Mesendoderm (in vitro differentiated cells): ENCODE measurements around the gene CACNB1.

Source experiments
- DNase-seq: peaks from one replicate; pipeline ENCODE4 v3.0.0; 2013
- H2AK5ac ChIP-seq: 2 replicates; pipeline ENCODE4 v1.6.1; 2013; ENCODE audit warnings: low read length, inconsistent platforms
- H2BK120ac ChIP-seq: 2 replicates; pipeline ENCODE4 v1.6.1; 2013; ENCODE audit warnings: low read depth, mild to moderate bottlenecking, low read length, moderate library complexity, mixed read lengths
- H2BK15ac ChIP-seq: replicated peaks from 2 replicates; pipeline ENCODE4 v1.6.1; 2013; ENCODE audit warnings: low read depth, mild to moderate bottlenecking, moderate library complexity
- H2BK5ac ChIP-seq: 2 replicates; pipeline ENCODE4 v1.6.1; 2013; ENCODE audit warnings: low read length, inconsistent platforms
- H3K18ac ChIP-seq: 2 replicates; pipeline ENCODE4 v1.6.1; 2013; ENCODE audit warnings: mild to moderate bottlenecking, low read length, mixed read lengths
- H3K23ac ChIP-seq: one replicate; pipeline ENCODE4 v1.6.1; 2013; ENCODE audit warnings: low read length
- H3K27ac ChIP-seq: 2 replicates; pipeline ENCODE4 v1.5.1; 2013; ENCODE audit warnings: low read depth, mild to moderate bottlenecking, inconsistent platforms, low read length, moderate library complexity
- H3K27me3 ChIP-seq: 2 replicates; pipeline ENCODE4 v1.6.1; 2013; ENCODE audit warnings: low read length, control low read depth, mild to moderate bottlenecking, inconsistent platforms; ENCODE audit not compliant: insufficient read depth, poor library complexity
- H3K36me3 ChIP-seq: 2 replicates; pipeline ENCODE4 v1.6.1; 2013; ENCODE audit warnings: low read length, inconsistent platforms; ENCODE audit not compliant: control insufficient read depth, insufficient read depth
- H3K4ac ChIP-seq: one replicate; pipeline ENCODE4 v1.6.1; 2013; ENCODE audit warnings: low read depth, mild to moderate bottlenecking, low read length, moderate library complexity
- H3K4me1 ChIP-seq: 2 replicates; pipeline ENCODE4 v1.6.1; 2013; ENCODE audit warnings: low read depth, low read length, inconsistent platforms; ENCODE audit not compliant: control insufficient read depth
- H3K4me2 ChIP-seq: 2 replicates; pipeline ENCODE4 v1.6.1; 2013; ENCODE audit warnings: low read length
- H3K4me3 ChIP-seq: 2 replicates; pipeline ENCODE4 v1.5.1; 2013; ENCODE audit warnings: mild to moderate bottlenecking, low read length
- H3K56ac ChIP-seq: one replicate; pipeline ENCODE4 v1.6.1; 2013; ENCODE audit warnings: low read length
- H3K79me1 ChIP-seq: 2 replicates; pipeline ENCODE4 v1.6.1; 2013; ENCODE audit warnings: low read length, inconsistent platforms
- H3K79me2 ChIP-seq: 2 replicates; pipeline ENCODE4 v1.6.1; 2013; ENCODE audit warnings: mild to moderate bottlenecking, low read length; ENCODE audit not compliant: control insufficient read depth, insufficient read depth
- H3K9ac ChIP-seq: 2 replicates; pipeline ENCODE4 v1.6.1; 2013; ENCODE audit warnings: low read length, inconsistent platforms
- H4K5ac ChIP-seq: one replicate; pipeline ENCODE4 v1.6.1; 2013; ENCODE audit warnings: low read length
- H4K8ac ChIP-seq: one replicate; pipeline ENCODE4 v1.6.1; 2013; ENCODE audit warnings: low read depth, mild to moderate bottlenecking, control low read depth, low read length, moderate library complexity
- WGBS: extraction: QIAGEN DNeasy Blood & Tissue Kit; methylation state at CpG from one replicate; pipeline ENCODE4 v1.1.7; 2013; ENCODE audit warnings: low lambda C conversion rate, missing lambda C conversion rate; ENCODE audit not compliant: insufficient coverage; ENCODE audit errors: extremely low coverage; 5-methylcytosine and 5-hydroxymethylcytosine counted together

The CACNB1 gene

DNA sequence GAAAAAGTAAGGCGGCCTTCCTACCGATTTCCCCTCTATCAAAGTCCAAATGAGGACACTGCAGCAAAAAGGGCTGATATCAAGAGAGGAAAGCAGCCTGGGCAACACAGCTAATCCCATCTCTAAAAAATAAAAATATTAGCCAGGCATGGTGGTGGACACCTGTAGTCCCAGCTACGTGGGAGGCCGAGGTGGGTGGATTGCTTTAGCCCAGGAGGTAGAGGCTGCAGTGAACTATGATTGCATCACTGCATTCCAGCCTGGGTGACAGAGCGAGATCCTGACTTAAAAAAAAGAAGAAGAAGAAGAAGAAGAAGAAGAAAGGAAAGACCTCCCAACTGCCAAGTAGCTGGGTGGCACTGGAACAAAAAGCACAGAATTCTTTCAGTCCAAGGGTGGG, 14.4 kb downstream of the CACNB1 start:
- no peaks in the 10 kb centered on the region for H3K4me1 ChIP-seq
- no peak overlapping the region for H3K18ac ChIP-seq
- no peak overlapping the region for H4K5ac ChIP-seq
- no peaks in the 10 kb centered on the region for H3K27me3 ChIP-seq
- no peaks in the 10 kb centered on the region for H3K79me1 ChIP-seq
- H4K8ac ChIP-seq: no peak overlapping the region
- H2BK15ac ChIP-seq: no peak overlapping the region
- H3K79me2 ChIP-seq: no peaks in the 10 kb centered on the region
- H3K56ac ChIP-seq: no peak overlapping the region
- H3K27ac ChIP-seq: no peak overlapping the region
- H3K4ac ChIP-seq: no peak overlapping the region
- no peak overlapping the region for H3K23ac ChIP-seq
- no CpG with 5 or more reads among the region's 5 CpGs for WGBS
- no peak overlapping the region for H3K4me3 ChIP-seq
- peaks cover 5% of the 10 kb centered on the region for H3K36me3 ChIP-seq
- H2BK5ac ChIP-seq: no peak overlapping the region
- no peak overlapping the region for H2BK120ac ChIP-seq
- H3K9ac ChIP-seq: no peak overlapping the region
- H2AK5ac ChIP-seq: no peak overlapping the region
- H3K4me2 ChIP-seq: no peak overlapping the region
- no peak for DNase-seq

DNA sequence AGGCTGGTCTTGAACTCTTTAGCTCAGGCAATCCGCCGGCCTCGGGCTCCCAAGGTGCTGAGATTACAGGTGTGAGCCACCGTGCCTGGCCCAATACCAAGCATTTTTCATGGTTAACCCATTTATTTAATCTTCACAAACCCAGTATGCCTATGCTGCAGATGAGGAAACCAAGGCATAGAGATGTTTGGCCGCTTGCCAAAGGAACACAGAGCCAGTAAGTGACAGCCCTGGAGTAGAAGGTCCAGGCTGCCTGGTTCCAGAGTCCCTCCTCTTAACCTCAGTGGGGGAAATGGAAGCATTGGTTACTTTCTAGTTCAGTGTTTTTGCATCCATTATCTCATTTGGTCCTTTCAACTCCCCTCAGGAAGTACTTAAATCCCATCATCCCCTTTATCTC, 16.2 kb downstream of the CACNB1 start:
- no peak overlapping the region for H3K4ac ChIP-seq
- H3K4me2 ChIP-seq: no peak overlapping the region
- H3K18ac ChIP-seq: no peak overlapping the region
- no peak overlapping the region for H3K4me3 ChIP-seq
- H3K4me1 ChIP-seq: no peaks in the 10 kb centered on the region
- H4K5ac ChIP-seq: no peak overlapping the region
- no peak overlapping the region for H3K27ac ChIP-seq
- no peak overlapping the region for H4K8ac ChIP-seq
- H3K36me3 ChIP-seq: peaks cover 2% of the 10 kb centered on the region
- no CpG with 5 or more reads among the region's 5 CpGs for WGBS
- H3K79me1 ChIP-seq: no peaks in the 10 kb centered on the region
- no peak overlapping the region for H3K9ac ChIP-seq
- no peak overlapping the region for H2BK120ac ChIP-seq
- H2AK5ac ChIP-seq: no peak overlapping the region
- H3K56ac ChIP-seq: no peak overlapping the region
- H2BK15ac ChIP-seq: no peak overlapping the region
- H3K27me3 ChIP-seq: no peaks in the 10 kb centered on the region
- no peak for DNase-seq
- H3K23ac ChIP-seq: no peak overlapping the region
- no peak overlapping the region for H2BK5ac ChIP-seq
- H3K79me2 ChIP-seq: no peaks in the 10 kb centered on the region

DNA sequence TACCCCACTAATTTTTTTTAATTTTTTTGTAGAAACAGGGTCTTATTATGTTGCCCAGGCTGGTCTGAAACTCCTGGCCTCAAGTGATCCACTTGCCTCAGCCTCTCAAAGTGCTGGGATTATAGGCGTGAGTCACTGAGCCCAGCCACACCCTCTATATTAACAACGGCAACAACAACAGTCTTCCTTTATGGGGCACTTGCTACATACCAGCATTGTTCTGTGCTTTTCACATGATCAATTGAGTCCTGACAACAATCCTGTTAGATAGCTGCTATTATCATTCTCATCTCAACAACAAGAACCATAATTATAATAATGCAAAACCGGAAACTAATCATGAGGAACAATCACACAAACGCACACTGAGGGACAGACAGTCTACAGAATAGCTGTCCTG, 18.9 kb downstream of the CACNB1 start:
- no peak overlapping the region for H2AK5ac ChIP-seq
- H2BK5ac ChIP-seq: no peak overlapping the region
- no peak overlapping the region for H4K5ac ChIP-seq
- no peak overlapping the region for H3K23ac ChIP-seq
- no peaks in the 10 kb centered on the region for H3K4me1 ChIP-seq
- H4K8ac ChIP-seq: no peak overlapping the region
- no peaks in the 10 kb centered on the region for H3K79me2 ChIP-seq
- no CpG with 5 or more reads among the region's 4 CpGs for WGBS
- H3K4me3 ChIP-seq: no peak overlapping the region
- H3K79me1 ChIP-seq: no peaks in the 10 kb centered on the region
- H3K27me3 ChIP-seq: no peaks in the 10 kb centered on the region
- H3K4ac ChIP-seq: no peak overlapping the region
- no peak overlapping the region for H3K4me2 ChIP-seq
- H3K56ac ChIP-seq: no peak overlapping the region
- no peak overlapping the region for H2BK15ac ChIP-seq
- no peak overlapping the region for H3K18ac ChIP-seq
- no peak for DNase-seq
- no peak overlapping the region for H2BK120ac ChIP-seq
- H3K27ac ChIP-seq: no peak overlapping the region
- H3K9ac ChIP-seq: no peak overlapping the region
- peaks cover 1% of the 10 kb centered on the region for H3K36me3 ChIP-seq

DNA sequence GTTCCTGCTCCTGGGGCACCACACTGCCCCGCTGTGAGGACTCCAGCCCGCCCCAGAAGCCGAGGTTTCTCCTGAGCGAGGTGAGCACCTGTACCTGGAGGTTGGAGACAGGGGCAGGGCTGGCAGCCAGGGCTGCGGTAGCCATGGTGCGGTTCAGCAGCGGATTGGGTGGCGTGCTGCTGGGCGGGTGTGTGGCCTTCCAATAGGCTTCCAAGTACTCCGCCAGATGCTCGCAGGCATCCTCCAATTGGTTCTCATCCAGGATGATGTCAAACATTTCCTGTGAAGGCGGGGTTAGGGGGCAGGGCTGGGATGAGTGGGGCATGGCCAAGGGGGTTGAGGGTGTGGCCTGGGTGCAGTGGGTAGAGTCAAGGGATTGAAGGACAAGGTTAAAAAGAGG, 20.2 kb downstream of the CACNB1 start:
- no peaks in the 10 kb centered on the region for H3K79me2 ChIP-seq
- H3K4me2 ChIP-seq: no peak overlapping the region
- H4K5ac ChIP-seq: no peak overlapping the region
- H3K9ac ChIP-seq: no peak overlapping the region
- H4K8ac ChIP-seq: no peak overlapping the region
- H3K4ac ChIP-seq: no peak overlapping the region
- no peak overlapping the region for H3K56ac ChIP-seq
- no peaks in the 10 kb centered on the region for H3K27me3 ChIP-seq
- H3K4me3 ChIP-seq: no peak overlapping the region
- DNase-seq: peak; percentile 96
- no peaks in the 10 kb centered on the region for H3K4me1 ChIP-seq
- H3K23ac ChIP-seq: no peak overlapping the region
- H3K18ac ChIP-seq: no peak overlapping the region
- no peaks in the 10 kb centered on the region for H3K36me3 ChIP-seq
- H2BK120ac ChIP-seq: no peak overlapping the region
- no peak overlapping the region for H2BK15ac ChIP-seq
- H2BK5ac ChIP-seq: no peak overlapping the region
- no CpG with 5 or more reads among the region's 12 CpGs for WGBS
- no peak overlapping the region for H2AK5ac ChIP-seq
- no peaks in the 10 kb centered on the region for H3K79me1 ChIP-seq
- H3K27ac ChIP-seq: no peak overlapping the region

DNA sequence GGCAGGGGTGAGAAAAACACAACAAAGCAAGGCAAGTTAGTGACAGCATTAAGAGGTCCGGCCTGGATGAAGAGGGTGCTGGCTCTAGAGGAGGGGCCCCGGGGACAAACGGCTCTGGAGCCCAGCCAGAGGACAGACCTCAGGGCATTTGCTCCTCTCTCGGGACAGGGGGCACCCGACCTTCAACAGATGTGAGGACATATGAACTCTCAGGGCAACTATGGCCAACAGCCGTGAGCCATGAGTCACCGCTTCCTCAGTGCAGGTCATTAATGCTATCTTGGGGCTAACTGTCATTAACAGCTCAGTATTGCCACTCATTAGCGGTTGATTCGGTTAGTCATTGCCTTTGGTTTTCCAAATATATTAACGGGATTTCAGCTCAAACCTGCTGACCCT, 21.8 kb downstream of the CACNB1 start:
- H3K27me3 ChIP-seq: no peaks in the 10 kb centered on the region
- H3K18ac ChIP-seq: no peak overlapping the region
- H3K79me2 ChIP-seq: no peaks in the 10 kb centered on the region
- no peaks in the 10 kb centered on the region for H3K4me1 ChIP-seq
- H2BK5ac ChIP-seq: no peak overlapping the region
- H4K5ac ChIP-seq: no peak overlapping the region
- no peak overlapping the region for H3K4me2 ChIP-seq
- H2BK15ac ChIP-seq: no peak overlapping the region
- no peak overlapping the region for H2BK120ac ChIP-seq
- no peak overlapping the region for H3K27ac ChIP-seq
- no CpG with 5 or more reads among the region's 10 CpGs for WGBS
- no peak overlapping the region for H3K56ac ChIP-seq
- H4K8ac ChIP-seq: no peak overlapping the region
- no peak overlapping the region for H3K9ac ChIP-seq
- H3K23ac ChIP-seq: no peak overlapping the region
- H3K79me1 ChIP-seq: no peaks in the 10 kb centered on the region
- no peaks in the 10 kb centered on the region for H3K36me3 ChIP-seq
- no peak overlapping the region for H3K4ac ChIP-seq
- no peak overlapping the region for H3K4me3 ChIP-seq
- no peak for DNase-seq
- H2AK5ac ChIP-seq: no peak overlapping the region

DNA sequence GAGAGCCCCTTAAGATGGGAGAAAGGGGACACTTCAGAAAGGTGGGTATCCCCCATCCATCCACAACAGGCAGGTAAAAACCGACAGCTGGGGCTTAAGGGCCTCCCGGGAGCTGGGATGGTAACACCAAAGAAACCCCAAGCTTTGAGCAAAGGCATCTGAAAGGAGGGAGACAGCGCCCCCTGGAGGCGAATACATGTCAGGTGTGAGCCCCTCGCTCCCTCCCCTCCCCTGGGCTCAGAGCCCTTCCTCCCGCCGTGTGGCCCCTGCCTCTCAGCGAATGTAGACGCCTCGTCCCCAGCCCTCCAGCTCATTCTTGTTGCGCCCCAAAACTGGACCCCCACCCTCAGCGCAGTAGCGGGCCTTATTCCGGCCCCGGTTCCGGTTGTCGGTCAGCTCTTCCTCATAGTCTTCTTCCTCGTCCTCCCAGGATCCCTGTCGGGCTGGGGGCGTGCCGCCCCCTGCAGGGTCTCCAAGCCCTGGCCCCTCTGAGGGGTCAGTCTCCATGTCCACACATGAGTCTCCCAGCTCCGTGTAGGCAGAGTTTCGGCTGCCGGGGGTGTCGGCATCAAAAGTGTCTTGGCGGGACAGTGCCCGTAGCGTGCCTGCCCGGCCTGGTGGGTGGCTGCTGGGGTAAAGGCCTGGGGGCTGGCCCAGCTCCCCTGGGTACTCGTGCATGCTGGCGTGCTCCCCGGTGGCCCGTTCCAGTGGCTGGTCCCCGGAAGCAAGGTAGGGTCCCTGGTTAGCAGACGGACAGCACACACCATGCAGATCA, 22.4 kb downstream of the CACNB1 start:
- no CpG with 5 or more reads among the region's 35 CpGs for WGBS
- H3K27me3 ChIP-seq: no peaks in the 10 kb centered on the region
- peak; percentile 87 for DNase-seq

More for the DNA sequence above, 22.4 kb downstream of the CACNB1 start:
- Histone ChIP-seq H3K79me2 (no peaks in the 10 kb centered on the region), H3K4me2 (no peak overlapping the region), H2BK5ac (no peak overlapping the region), H2BK15ac (no peak overlapping the region), H3K27ac (no peak overlapping the region), H2BK120ac (no peak overlapping the region), H3K36me3 (no peaks in the 10 kb centered on the region), H3K79me1 (no peaks in the 10 kb centered on the region), H3K23ac (no peak overlapping the region), H4K8ac (no peak overlapping the region), H3K18ac (no peak overlapping the region), H2AK5ac (no peak overlapping the region), H3K56ac (no peak overlapping the region), H3K9ac (peak overlapping the region; percentile 2), H4K5ac (no peak overlapping the region), H3K4me1 (no peaks in the 10 kb centered on the region), H3K4ac (no peak overlapping the region), H3K4me3 (no peak overlapping the region)
